A549 (cell line): ENCODE data around the gene ZWILCH. TPM values are rescaled to one million over a fixed set of nuclear protein-coding genes. Genes with fewer than 3 reads are reported as not detected.

Experiments used
- ATAC-seq, 2 experiments: fragments of 200-7000 bp in 1 of 2; fragments of >200 bp in 1 of 2; cut with Nextera tagmentation in 1 of 2; cut with Tn5 transposase in 1 of 2; 3 replicates each; pipeline versions ENCODE4 v1.8.0 to v1.9.1; 2018 to 2020; ENCODE audit warnings: mild to moderate bottlenecking in 1 of 2, moderate library complexity in 1 of 2
- CTCF ChIA-PET: fragments of 300-600 bp; sonication (Branson Sonifier 250); formaldehyde crosslinking; extraction: SDS; loops from one replicate; lab custom pipeline; 2021; ENCODE audit warnings: antibody characterized with exemption, inconsistent platforms; lab: Yijun Ruan, JAX
- POLR2A ChIA-PET: fragments of 350-600 bp; formaldehyde crosslinking; extraction: SDS; loops from one replicate; lab custom pipeline; 2021; ENCODE audit warnings: antibody characterized with exemption, inconsistent platforms; lab: Yijun Ruan, JAX
- DNase-seq, 2 experiments: peaks; one replicate each; pipeline versions ENCODE4 v3.0.0 to v3.0.0-alpha.2; 2011 to 2016; ENCODE audit warnings: low read depth in 1 of 2, low spot score in 1 of 2
- FAIRE-seq: peaks from 2 replicates; lab custom pipeline; 2011; peaks lifted over from hg19 to GRCh38; lab: Jason Lieb, UNC
- H3K27ac ChIP-seq, 2 experiments: fragments of >200 bp; sonication (Bioruptor Twin); formaldehyde crosslinking; 3 replicates each; pipeline ENCODE4 v1.5.1; 2016 to 2017
- H3K4me1 ChIP-seq: fragments of >200 bp; sonication (Bioruptor Twin); formaldehyde crosslinking; 3 replicates; pipeline ENCODE4 v1.6.1; 2016
- H3K4me2 ChIP-seq: fragments of >200 bp; sonication (Bioruptor Twin); formaldehyde crosslinking; 3 replicates; pipeline ENCODE4 v1.6.1; 2016
- H3K4me3 ChIP-seq: fragments of >200 bp; sonication (Bioruptor Twin); formaldehyde crosslinking; 3 replicates; pipeline ENCODE4 v1.5.1; 2016
- H3K9me3 ChIP-seq: fragments of >200 bp; sonication (Bioruptor Twin); formaldehyde crosslinking; 3 replicates; pipeline ENCODE4 v1.6.1; 2016
- CBX8 ChIP-seq: fragments of 200-600 bp; sonication (generic); IDR thresholded peaks from 2 replicates; pipeline ENCODE4 v1.6.1; 2016
- CHD2 ChIP-seq: fragments of 150-350 bp; IDR thresholded peaks from 2 replicates; pipeline ENCODE4 v1.6.1; 2014; ENCODE audit warnings: low read length; ENCODE audit not compliant: partially characterized antibody
- CHD4 ChIP-seq: fragments of 200-600 bp; sonication (generic); IDR thresholded peaks from 2 replicates; pipeline ENCODE4 v1.6.1; 2016; ENCODE audit warnings: antibody characterized with exemption, mild to moderate bottlenecking, borderline replicate concordance
- EHF ChIP-seq: fragments of 250-450 bp; sonication (Bioruptor Pico); IDR thresholded peaks from 2 replicates; pipeline ENCODE4 v1.5.0; 2020; ENCODE audit warnings: mild to moderate bottlenecking
- EHMT2 ChIP-seq: fragments of 200-600 bp; sonication (generic); IDR thresholded peaks from 2 replicates; pipeline ENCODE4 v1.6.1; 2016; ENCODE audit warnings: antibody characterized with exemption, low read depth, mild to moderate bottlenecking, moderate library complexity
- ELK1 ChIP-seq: fragments of 150-350 bp; IDR thresholded peaks from 2 replicates; pipeline ENCODE4 v1.6.1; 2014; ENCODE audit warnings: low read depth, mild to moderate bottlenecking, low read length
- ESRRA ChIP-seq: fragments of 150-350 bp; IDR thresholded peaks from 2 replicates; pipeline ENCODE4 v1.6.1; 2014; ENCODE audit warnings: mild to moderate bottlenecking, low read length, borderline replicate concordance
- FOSL2 ChIP-seq, 2 experiments: fragments of 450-650 bp in 1 of 2; fragments of >200 bp in 1 of 2; sonication (Bioruptor Twin) in 1 of 2; formaldehyde crosslinking; IDR thresholded peaks; 2 replicates each; pipeline versions ENCODE4 v1.5.0 to v1.6.1; 2016 to 2020; ENCODE audit warnings: mild to moderate bottlenecking in 1 of 2, moderate library complexity in 1 of 2
- FOXS1 ChIP-seq: fragments of 250-450 bp; sonication (Bioruptor Pico); IDR thresholded peaks from 2 replicates; pipeline ENCODE4 v1.5.0; 2020; ENCODE audit warnings: mild to moderate bottlenecking, moderate library complexity
- GATA3 ChIP-seq: IDR thresholded peaks from 2 replicates; pipeline ENCODE4 v1.6.1; 2012; ENCODE audit warnings: borderline replicate concordance
- HDAC2 ChIP-seq: fragments of 200-600 bp; sonication (generic); IDR thresholded peaks from 2 replicates; pipeline ENCODE4 v1.6.1; 2016
- HOXA7 ChIP-seq: fragments of 250-450 bp; sonication (Bioruptor Pico); IDR thresholded peaks from 2 replicates; pipeline ENCODE4 v1.5.0; 2020; ENCODE audit warnings: mild to moderate bottlenecking, moderate library complexity
- HOXB13 ChIP-seq: fragments of 250-450 bp; sonication (Bioruptor Pico); IDR thresholded peaks from 2 replicates; pipeline ENCODE4 v1.5.0; 2020; ENCODE audit warnings: low read depth, mild to moderate bottlenecking, moderate library complexity
- HOXB5 ChIP-seq: fragments of 250-450 bp; sonication (Bioruptor Pico); IDR thresholded peaks from 2 replicates; pipeline ENCODE4 v1.5.0; 2020; ENCODE audit warnings: mild to moderate bottlenecking, moderate library complexity
- JUNB ChIP-seq: fragments of >200 bp; sonication (Bioruptor Twin); formaldehyde crosslinking; IDR thresholded peaks from 2 replicates; pipeline ENCODE4 v1.6.1; 2016
- KDM1A ChIP-seq: fragments of 200-600 bp; sonication (generic); IDR thresholded peaks from 2 replicates; pipeline ENCODE4 v1.6.1; 2016; ENCODE audit warnings: low read depth, mild to moderate bottlenecking
- MAFK ChIP-seq: fragments of 450-650 bp; IDR thresholded peaks from 2 replicates; pipeline ENCODE4 v1.6.1; 2014; ENCODE audit not compliant: partially characterized antibody
- MYC ChIP-seq: IDR thresholded peaks from 2 replicates; pipeline ENCODE4 v1.6.1; 2012; ENCODE audit warnings: mild to moderate bottlenecking, inconsistent platforms, low read length, improper control_type of control experiment, borderline replicate concordance
- NPAS2 ChIP-seq: fragments of 250-450 bp; sonication (Bioruptor Pico); IDR thresholded peaks from 2 replicates; pipeline ENCODE4 v1.8.0; 2022; ENCODE audit warnings: mild to moderate bottlenecking, moderate library complexity, borderline replicate concordance
- NR3C1 ChIP-seq: fragments of >200 bp; sonication (Bioruptor Twin); formaldehyde crosslinking; IDR thresholded peaks from 3 replicates; pipeline ENCODE4 v1.6.1; 2017
- PBX3 ChIP-seq: IDR thresholded peaks from 2 replicates; pipeline ENCODE4 v1.6.1; 2012
- PHF8 ChIP-seq: fragments of 200-600 bp; sonication (generic); IDR thresholded peaks from 2 replicates; pipeline ENCODE4 v1.6.1; 2016; ENCODE audit warnings: low read depth, mild to moderate bottlenecking, antibody characterized with exemption, moderate library complexity, borderline replicate concordance
- RAD21 ChIP-seq, 2 experiments: fragments of >200 bp in 1 of 2; sonication (Bioruptor Twin) in 1 of 2; formaldehyde crosslinking in 1 of 2; IDR thresholded peaks in 1 of 2; conservative IDR thresholded peaks in 1 of 2; 2 replicates in 1 of 2; 3 replicates in 1 of 2; pipeline ENCODE4 v1.6.1; 2012 to 2018; ENCODE audit warnings: inconsistent platforms in 1 of 2
- RCOR1 ChIP-seq: fragments of 150-350 bp; IDR thresholded peaks from 2 replicates; pipeline ENCODE4 v1.6.1; 2014; ENCODE audit warnings: antibody characterized with exemption, low read length, low read depth
- RFX5 ChIP-seq: fragments of 450-650 bp; IDR thresholded peaks from 2 replicates; pipeline ENCODE4 v1.7.1; 2014; ENCODE audit warnings: antibody characterized with exemption, mild to moderate bottlenecking, moderate library complexity
- RNF2 ChIP-seq: fragments of 200-600 bp; sonication (generic); IDR thresholded peaks from 2 replicates; pipeline ENCODE4 v1.6.1; 2016; ENCODE audit warnings: low read depth, mild to moderate bottlenecking, antibody characterized with exemption, moderate library complexity, borderline replicate concordance
- SMC3 ChIP-seq: fragments of >200 bp; sonication (Bioruptor Twin); formaldehyde crosslinking; IDR thresholded peaks from 3 replicates; pipeline ENCODE4 v1.6.1; 2018; ENCODE audit warnings: inconsistent platforms
- SREBF2 ChIP-seq: fragments of 450-650 bp; IDR thresholded peaks from 2 replicates; pipeline ENCODE4 v1.6.1; 2014; ENCODE audit warnings: mild to moderate bottlenecking, moderate library complexity
- TFCP2L1 ChIP-seq: fragments of 250-450 bp; sonication (Bioruptor Pico); IDR thresholded peaks from 2 replicates; pipeline ENCODE4 v1.5.0; 2021; ENCODE audit warnings: mild to moderate bottlenecking
- ZNF302 ChIP-seq: fragments of 250-450 bp; sonication (Bioruptor Pico); IDR thresholded peaks from 2 replicates; pipeline ENCODE4 v1.9.0; 2021; ENCODE audit warnings: inconsistent platforms, mild to moderate bottlenecking, moderate library complexity
- WGBS: methylation state at CpG from one replicate; pipeline ENCODE4 v1.1.6; 2017; ENCODE audit errors: missing lambda C conversion rate; 5-methylcytosine and 5-hydroxymethylcytosine counted together
- polyA plus RNA-seq, 4 experiments: library from polyadenylated mRNA; depleted of rRNA in 3 of 4; stranded (reverse); fragments of >200 nt; fragmentation: RNase III in 1 of 4; extraction: RNeasy Plus Mini Kit Qiagen cat#74134 plus additional on column Dnase treatment in 1 of 4; gene quantifications; 2 replicates in 3 of 4; 3 replicates in 1 of 4; pipeline ENCODE4 v1.2.3, GENCODE V29; 2011 to 2017
- TF ChIP-seq, protein P1 (sequence below): fragments of >200 bp; sonication (Bioruptor Twin); formaldehyde crosslinking; IDR thresholded peaks from 2 replicates; pipeline ENCODE4 v1.6.1; 2016

Gene ZWILCH
- polyA plus RNA-seq, 2 of the 4 experiments (the other 2 are of a cell fraction), result 49.4 to 70.9 TPM

DNA sequence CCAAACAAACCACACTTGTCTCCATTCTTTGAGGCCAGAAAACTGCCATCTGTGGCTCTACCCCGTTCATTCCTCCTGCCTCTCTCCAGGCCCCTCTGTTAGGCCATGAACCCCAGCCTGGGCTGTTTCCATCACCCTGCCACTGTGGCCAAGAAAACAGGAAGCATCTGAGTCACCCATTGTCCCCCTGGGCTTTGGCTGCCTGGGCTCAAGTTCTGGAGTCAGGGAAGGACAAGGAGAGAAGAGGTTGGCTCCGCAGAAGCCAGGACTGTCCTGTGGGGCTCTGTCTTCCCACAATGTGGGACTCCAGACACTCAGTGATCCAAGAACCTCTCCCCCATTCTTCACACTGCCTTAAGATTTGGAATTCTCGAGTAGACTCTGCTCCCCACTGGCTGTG lies 75.5 kb downstream of the ZWILCH start:
- DNase-seq (no peak), FAIRE-seq (no peak)
- CTCF ChIA-PET, result interaction anchor here (1.7 to 9.6 kb wide), 3 partner anchors 13 to 38 kb away, joined by 4 to 93 read pairs (median 7); partner anchors contain the start of gene LCTL
- 70% methylated on average over 3 of the region's 3 CpGs for WGBS
- TF ChIP-seq CHD2 (no peak), RCOR1 (no peak), PBX3 (no peak), HOXA7 (no peak), RNF2 (no peak), HOXB13 (CRISPR knock-in tag) (no peak), CBX8 (no peak), HOXB5 (CRISPR knock-in tag) (no peak), ESRRA (no peak), HDAC2 (no peak)
- TF ChIP-seq, all 56 proteins: peak for 0
- POLR2A ChIA-PET, result no interaction called here
- H3K4me1 ChIP-seq, result no peaks in the 10 kb centered on the region
- no peak overlapping the region for H3K27ac ChIP-seq
- H3K4me3 ChIP-seq, result no peak overlapping the region
- H3K9me3 ChIP-seq, result no peaks in the 10 kb centered on the region
- H3K4me2 ChIP-seq, result no peak overlapping the region
- peak in 1 of 2 experiments; percentile 31; a peak in 2 of 6 replicates for ATAC-seq

DNA sequence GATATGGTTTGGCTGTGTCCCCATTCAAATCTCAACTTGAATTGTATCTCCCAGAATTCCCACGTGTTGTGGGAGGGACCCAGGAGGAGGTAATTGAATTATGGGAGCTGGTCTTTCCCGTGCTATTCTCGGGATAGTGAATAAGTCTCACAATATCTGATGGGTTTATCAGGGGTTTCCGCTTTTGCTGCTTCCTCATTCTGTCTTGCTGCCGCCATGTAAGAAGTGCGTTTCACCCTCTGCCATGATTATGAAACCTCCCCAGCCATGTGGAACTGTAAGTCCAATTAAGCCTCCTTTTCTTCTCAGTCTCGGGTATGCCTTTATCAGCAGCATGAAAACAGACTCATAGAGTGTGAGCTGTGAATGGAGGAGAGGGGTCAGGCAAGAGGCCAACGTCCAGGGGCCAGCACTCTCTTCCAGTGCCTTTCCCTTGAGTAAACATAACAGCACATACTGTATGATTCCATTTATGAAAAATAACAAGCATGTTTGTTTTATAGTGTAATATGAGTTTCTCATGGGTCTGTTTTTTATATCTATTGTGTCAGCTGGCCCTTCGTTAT lies 76.9 kb downstream of the ZWILCH start:
- TF ChIP-seq ZNF302 (no peak), RAD21 (conservative IDR thresholded peaks at IDR 0.05 in 1 of 2, IDR thresholded peaks at IDR 0.05 in 1 of 2) (no peak), EHF (no peak), HOXA7 (no peak), NPAS2 (CRISPR knock-in tag) (no peak), RFX5 (no peak), FOXS1 (CRISPR knock-in tag) (no peak), NR3C1 (no peak), PBX3 (no peak)
- 69% methylated on average over 9 of the region's 9 CpGs for whole genome bisulfite sequencing
- no peaks in the 10 kb centered on the region for H3K4me1 ChIP-seq
- no peaks in the 10 kb centered on the region for H3K9me3 ChIP-seq
- no peak overlapping the region for H3K4me2 ChIP-seq
- no peak for DNase-seq
- FAIRE-seq, result no peak
- H3K4me3 ChIP-seq, result no peak overlapping the region
- no peak overlapping the region for H3K27ac ChIP-seq
- CTCF ChIA-PET, result interaction anchor here (0.6 to 9.6 kb wide), 7 partner anchors 8 to 698 kb away, joined by 3 to 93 read pairs (median 4); partner anchors contain the start of gene LCTL
- no peak for ATAC-seq
- POLR2A ChIA-PET, result no interaction called here

DNA sequence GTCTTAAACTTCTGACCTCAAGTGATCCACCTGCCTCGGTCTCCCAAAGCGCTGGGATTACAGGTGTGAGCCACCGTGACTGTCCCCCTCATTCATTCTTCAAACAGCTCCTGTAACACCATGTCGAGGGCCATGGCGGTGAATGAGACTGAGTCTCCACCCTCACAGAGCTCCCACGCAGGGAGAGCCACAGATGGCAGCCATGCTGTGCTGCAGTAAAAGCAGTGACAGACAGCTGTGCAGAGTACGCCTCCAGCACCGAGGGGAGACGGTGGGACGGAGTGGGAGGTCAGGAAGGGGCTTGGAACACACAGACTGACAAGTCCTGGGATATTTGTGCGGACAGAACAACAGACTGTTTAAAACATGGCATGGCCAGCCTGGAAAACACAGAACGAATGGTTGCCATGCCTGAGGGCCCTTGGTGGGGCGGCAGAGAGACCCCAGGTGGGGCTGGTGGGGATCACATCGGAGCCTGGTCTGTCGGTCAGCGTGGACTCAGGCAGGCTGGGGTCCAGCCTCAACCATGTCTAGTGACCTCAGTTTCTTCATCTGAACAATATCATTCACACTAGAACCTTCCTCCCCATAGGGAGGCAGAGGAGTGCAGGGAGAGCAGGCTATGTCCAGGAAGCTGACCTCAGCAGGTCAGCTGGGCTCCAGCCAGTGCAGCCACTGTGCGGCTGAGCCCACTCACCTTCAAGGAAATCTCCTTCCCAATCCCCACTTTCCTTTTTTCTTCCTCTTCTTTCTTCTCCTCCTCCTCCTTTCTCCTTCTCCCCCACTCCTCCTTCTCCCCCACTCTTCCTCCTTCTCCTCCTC lies 81.2 kb downstream of the ZWILCH start:
- Histone ChIP-seq H3K27ac (no peak overlapping the region), H3K4me1 (no peaks in the 10 kb centered on the region), H3K9me3 (no peaks in the 10 kb centered on the region), H3K4me2 (no peak overlapping the region), H3K4me3 (no peak overlapping the region)
- POLR2A ChIA-PET, result no interaction called here
- DNase-seq (no peak), FAIRE-seq (no peak), ATAC-seq (peak; percentile 45 to 59; a peak in 3 of 6 replicates)
- CTCF ChIA-PET, result interaction anchor here (1.0 to 8.1 kb wide), 3 partner anchors 17 to 20 kb away, joined by 3 to 48 read pairs (median 5); partner anchors contain the start of gene LCTL
- 71% methylated on average over 17 of the region's 17 CpGs for WGBS
- TF ChIP-seq FOSL2 (IDR thresholded peaks at IDR 0.05), result no peak
- no peak for TF ChIP-seq FOSL2 (CRISPR knock-in tag; IDR thresholded peaks at IDR 0.05)
- TF ChIP-seq GATA3, result no peak
- no peak for TF ChIP-seq TFCP2L1
- TF ChIP-seq KDM1A, result no peak
- no peak for TF ChIP-seq JUNB
- TF ChIP-seq ZNF302, result no peak
- no peak for TF ChIP-seq MYC
- no peak for TF ChIP-seq CHD4
- no peak for TF ChIP-seq HOXB5 (CRISPR knock-in tag)
- TF ChIP-seq, protein P1, sequence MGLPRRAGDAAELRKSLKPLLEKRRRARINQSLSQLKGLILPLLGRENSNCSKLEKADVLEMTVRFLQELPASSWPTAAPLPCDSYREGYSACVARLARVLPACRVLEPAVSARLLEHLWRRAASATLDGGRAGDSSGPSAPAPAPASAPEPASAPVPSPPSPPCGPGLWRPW, result no peak
- TF ChIP-seq MAFK, result no peak
- no peak for TF ChIP-seq ESRRA
- TF ChIP-seq SREBF2, result no peak
- no peak for TF ChIP-seq EHMT2
- TF ChIP-seq ELK1, result no peak
- no peak for TF ChIP-seq PHF8
- TF ChIP-seq SMC3, result no peak
